CD14-positive monocyte (primary cell): ENCODE data around the gene MUC20. TPM values are rescaled to one million over a fixed set of nuclear protein-coding genes. Genes with fewer than 3 reads are reported as not detected.
"Not testable (repeated sequence)": the region's sequence is repeated elsewhere in the genome, so short reads cannot be mapped to it uniquely, and the experiment has no call there.

Source experiments
- DNase-seq, 3 donors: peaks; one replicate each; pipeline ENCODE4 v3.0.0-alpha.2; 2011 to 2022
- H2AFZ ChIP-seq: 2 replicates; pipeline ENCODE4 v1.6.0; 2012; ENCODE audit warnings: mild to moderate bottlenecking, low read depth, low read length, inconsistent platforms; ENCODE audit not compliant: insufficient read depth, poor library complexity, severe bottlenecking
- H3K27ac ChIP-seq, 2 donors: 1 replicate in 1 of 2; 2 replicates in 1 of 2; pipeline ENCODE4 v1.5.1; 2012 to 2013; ENCODE audit warnings: low read length in 2 of 2, control low read depth in 1 of 2, inconsistent platforms in 1 of 2, low read depth in 1 of 2, mild to moderate bottlenecking in 1 of 2
- H3K27me3 ChIP-seq, 2 donors: one replicate each; pipeline versions ENCODE4 v1.6.0 to v1.6.1; 2011 to 2013; ENCODE audit warnings: low read length in 2 of 2; ENCODE audit not compliant: control insufficient read depth in 2 of 2, insufficient read depth in 2 of 2
- H3K36me3 ChIP-seq, 2 donors: replicated peaks in 1 of 2; 1 replicate in 1 of 2; 2 replicates in 1 of 2; pipeline versions ENCODE4 v1.5.1 to v1.6.1; 2012 to 2013; ENCODE audit warnings: low read length in 2 of 2, control low read depth in 1 of 2, inconsistent platforms in 1 of 2, mild to moderate bottlenecking in 1 of 2; ENCODE audit not compliant: insufficient read depth in 2 of 2, control insufficient read depth in 1 of 2
- H3K4me1 ChIP-seq, 2 donors: 1 replicate in 1 of 2; 2 replicates in 1 of 2; pipeline versions ENCODE4 v1.5.1 to v1.6.1; 2012 to 2013; ENCODE audit warnings: low read length in 2 of 2, control low read depth in 1 of 2, inconsistent platforms in 1 of 2, mild to moderate bottlenecking in 1 of 2, moderate library complexity in 1 of 2; ENCODE audit not compliant: insufficient read depth in 2 of 2, control insufficient read depth in 1 of 2
- H3K4me2 ChIP-seq: replicated peaks from 2 replicates; pipeline ENCODE3; 2012; ENCODE audit warnings: low read length, moderate library complexity, mild to moderate bottlenecking; ENCODE audit not compliant: poor library complexity, severe bottlenecking; ENCODE audit errors: extremely low read depth
- H3K4me3 ChIP-seq, 3 experiments: fragments of 200-600 bp in 1 of 3; sonication (generic) in 1 of 3; replicated peaks in 1 of 3; 1 replicate in 2 of 3; 2 replicates in 1 of 3; pipeline ENCODE4 v1.5.1; 2011 to 2013; ENCODE audit warnings: low read length in 3 of 3, mild to moderate bottlenecking in 3 of 3, control low read depth in 2 of 3, low read depth in 2 of 3, inconsistent platforms in 1 of 3, moderate library complexity in 1 of 3
- H3K79me2 ChIP-seq: 2 replicates; pipeline ENCODE4 v1.6.0; 2012; ENCODE audit warnings: mild to moderate bottlenecking, control low read depth, inconsistent platforms, low read length, moderate library complexity; ENCODE audit not compliant: insufficient read depth
- H3K9ac ChIP-seq: 2 replicates; pipeline ENCODE4 v1.6.0; 2017; ENCODE audit warnings: low read length, mild to moderate bottlenecking; ENCODE audit not compliant: insufficient read depth, poor library complexity, severe bottlenecking
- H3K9me3 ChIP-seq, 2 donors: replicated peaks in 1 of 2; 1 replicate in 1 of 2; 2 replicates in 1 of 2; pipeline versions ENCODE4 v1.5.1 to v1.6.1; 2012 to 2013; ENCODE audit warnings: low read length in 2 of 2, control low read depth in 1 of 2; ENCODE audit not compliant: control insufficient read depth in 1 of 2, insufficient read depth in 1 of 2
- H4K20me1 ChIP-seq: 2 replicates; pipeline ENCODE4 v1.6.0; 2012; ENCODE audit warnings: mild to moderate bottlenecking, low read length, control low read depth, moderate library complexity; ENCODE audit not compliant: insufficient read depth
- H3K27ac Mint-ChIP-seq, 7 donors: one replicate each; pipeline ENCODE4 v1.8.0; 2020; ENCODE audit warnings: mild to moderate bottlenecking in 7 of 7, mixed read lengths in 7 of 7, moderate library complexity in 6 of 7, inconsistent platforms in 2 of 7
- H3K27me3 Mint-ChIP-seq, 3 donors: one replicate each; pipeline ENCODE4 v1.8.0; 2021 to 2022; ENCODE audit warnings: low read depth in 3 of 3, mild to moderate bottlenecking in 3 of 3, mixed read lengths in 3 of 3, moderate library complexity in 3 of 3, inconsistent platforms in 1 of 3
- H3K36me3 Mint-ChIP-seq, 2 donors: one replicate each; pipeline ENCODE4 v1.8.0; 2020; ENCODE audit warnings: mixed read lengths in 2 of 2, inconsistent platforms in 1 of 2, mild to moderate bottlenecking in 1 of 2
- H3K4me1 Mint-ChIP-seq: one replicate; pipeline ENCODE4 v1.8.0; 2020; ENCODE audit warnings: mild to moderate bottlenecking, mixed read lengths
- H3K4me3 Mint-ChIP-seq, 2 donors: one replicate each; pipeline ENCODE4 v1.8.0; 2020; ENCODE audit warnings: mild to moderate bottlenecking in 2 of 2, mixed read lengths in 2 of 2, moderate library complexity in 1 of 2
- H3K9me3 Mint-ChIP-seq, 7 donors: one replicate each; pipeline ENCODE4 v1.8.0; 2020 to 2022; ENCODE audit warnings: mixed read lengths in 7 of 7, mild to moderate bottlenecking in 6 of 7, moderate library complexity in 6 of 7, inconsistent platforms in 2 of 7
- WGBS: methylation state at CpG from one replicate; pipeline ENCODE4 v1.1.5; 2013; ENCODE audit warnings: missing lambda C conversion rate; ENCODE audit not compliant: insufficient coverage; 5-methylcytosine and 5-hydroxymethylcytosine counted together
- intact Hi-C, 2 donors: fragments of 100-400 bp; cut with micrococcal nuclease; formaldehyde crosslinking; loops; one replicate each; pipeline versions ENCODE4 v1.15.0 to v1.15.1; 2023
- polyA plus RNA-seq, 3 donors: library from polyadenylated mRNA; depleted of rRNA in 1 of 3; unstranded in 2 of 3; stranded (reverse) in 1 of 3; fragments of 300-500 nt in 2 of 3; fragments of >200 nt in 1 of 3; fragmentation: Illumina TruSeq in 2 of 3; gene quantifications; 1 replicate in 2 of 3; 2 replicates in 1 of 3; pipeline ENCODE4 v1.2.3, GENCODE V29; 2012 to 2021

Gene MUC20
- polyA plus RNA-seq, 3 donors, result 5.4 TPM; not detected in 2

- H3K9me3 ChIP-seq, H2AFZ ChIP-seq, H3K27me3 ChIP-seq, H3K4me3 Mint-ChIP-seq, intact Hi-C loops, H3K9me3 Mint-ChIP-seq, H3K79me2 ChIP-seq, H3K36me3 ChIP-seq, H3K4me1 ChIP-seq, DNase-seq, H3K36me3 Mint-ChIP-seq, H3K9ac ChIP-seq, H4K20me1 ChIP-seq, H3K27ac ChIP-seq, H3K4me1 Mint-ChIP-seq, H3K4me2 ChIP-seq, H3K4me3 ChIP-seq, H3K27ac Mint-ChIP-seq: not testable (repeated sequence)
- WGBS, result 94% methylated on average over 3 of the region's 21 CpGs
- H3K27me3 Mint-ChIP-seq, result peaks cover 9 to 13% (median 11%) of the 10 kb centered on the region in 3 donors
These were observed 1.6 kb downstream of the MUC20 start for GRCh38 chr3:195722139-195722995.

DNA sequence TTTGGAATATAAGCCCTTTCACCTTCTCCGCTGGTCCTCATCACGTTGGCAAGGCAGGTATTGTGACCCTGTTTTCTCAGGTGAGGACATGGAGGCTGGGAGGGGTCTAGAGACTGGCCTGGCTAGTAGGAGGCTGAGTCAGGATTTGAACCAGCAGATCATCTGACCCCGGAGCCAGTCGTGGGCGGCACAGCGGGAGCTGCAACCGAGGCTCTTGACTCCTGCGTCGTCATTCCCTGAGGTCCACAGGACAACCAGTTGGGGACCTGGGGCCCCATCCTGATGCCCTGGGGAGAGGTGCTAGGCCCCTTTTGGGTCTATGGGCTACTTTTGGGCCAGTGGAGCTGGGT, 2.2 kb downstream of the MUC20 start:
- H3K9me3 ChIP-seq, H3K36me3 Mint-ChIP-seq, H3K4me1 Mint-ChIP-seq, H3K4me3 ChIP-seq, H4K20me1 ChIP-seq, H3K36me3 ChIP-seq, intact Hi-C loops, H3K27me3 ChIP-seq, H3K27ac ChIP-seq, H3K4me2 ChIP-seq, H3K9ac ChIP-seq, H3K79me2 ChIP-seq, H3K4me3 Mint-ChIP-seq, H2AFZ ChIP-seq, H3K27ac Mint-ChIP-seq, H3K9me3 Mint-ChIP-seq, H3K4me1 ChIP-seq, DNase-seq: not testable (repeated sequence)
- H3K27me3 Mint-ChIP-seq, result peaks cover 10 to 12% (median 11%) of the 10 kb centered on the region in 3 donors
- 88% methylated on average over 2 of the region's 9 CpGs for WGBS

GRCh38 chr3:195724363-195724762, 3.6 kb downstream of the MUC20 start:
- DNase-seq, H3K9ac ChIP-seq, H3K36me3 ChIP-seq, H3K4me3 Mint-ChIP-seq, H3K36me3 Mint-ChIP-seq, H3K9me3 ChIP-seq, H3K27me3 ChIP-seq, H3K4me3 ChIP-seq, H3K79me2 ChIP-seq, H4K20me1 ChIP-seq, H3K9me3 Mint-ChIP-seq, H3K4me1 Mint-ChIP-seq, H3K4me1 ChIP-seq, H3K27ac ChIP-seq, H3K4me2 ChIP-seq, H3K27ac Mint-ChIP-seq, H2AFZ ChIP-seq, intact Hi-C loops: not testable (repeated sequence)
- no CpG with 5 or more reads among the region's 13 CpGs for WGBS
- H3K27me3 Mint-ChIP-seq, result peaks cover 6 to 12% (median 11%) of the 10 kb centered on the region in 3 donors

DNA sequence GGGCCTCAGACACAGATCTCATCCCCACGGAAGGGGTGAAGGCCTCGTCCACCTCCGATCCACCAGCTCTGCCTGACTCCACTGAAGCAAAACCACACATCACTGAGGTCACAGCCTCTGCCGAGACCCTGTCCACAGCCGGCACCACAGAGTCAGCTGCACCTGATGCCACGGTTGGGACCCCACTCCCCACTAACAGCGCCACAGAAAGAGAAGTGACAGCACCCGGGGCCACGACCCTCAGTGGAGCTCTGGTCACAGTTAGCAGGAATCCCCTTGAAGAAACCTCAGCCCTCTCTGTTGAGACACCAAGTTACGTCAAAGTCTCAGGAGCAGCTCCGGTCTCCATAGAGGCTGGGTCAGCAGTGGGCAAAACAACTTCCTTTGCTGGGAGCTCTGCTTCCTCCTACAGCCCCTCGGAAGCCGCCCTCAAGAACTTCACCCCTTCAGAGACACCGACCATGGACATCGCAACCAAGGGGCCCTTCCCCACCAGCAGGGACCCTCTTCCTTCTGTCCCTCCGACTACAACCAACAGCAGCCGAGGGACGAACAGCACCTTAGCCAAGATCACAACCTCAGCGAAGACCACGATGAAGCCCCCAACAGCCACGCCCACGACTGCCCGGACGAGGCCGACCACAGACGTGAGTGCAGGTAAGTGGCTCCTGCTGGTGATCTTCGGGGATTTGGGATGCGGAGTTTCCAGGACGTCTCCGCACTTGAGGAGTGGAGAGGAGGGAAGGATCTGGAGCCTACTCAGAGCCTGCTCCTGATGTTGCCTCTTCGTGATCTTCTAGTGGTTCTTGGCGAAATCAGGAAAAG, 5.3 kb downstream of the MUC20 start:
- H3K9me3 Mint-ChIP-seq, H3K36me3 ChIP-seq, DNase-seq, H3K4me3 Mint-ChIP-seq, H3K9ac ChIP-seq, H4K20me1 ChIP-seq, intact Hi-C loops, H2AFZ ChIP-seq, H3K27ac ChIP-seq, H3K36me3 Mint-ChIP-seq, H3K9me3 ChIP-seq, H3K79me2 ChIP-seq, H3K27me3 ChIP-seq, H3K4me1 ChIP-seq, H3K27me3 Mint-ChIP-seq, H3K4me3 ChIP-seq, H3K27ac Mint-ChIP-seq, H3K4me1 Mint-ChIP-seq, H3K4me2 ChIP-seq: not testable (repeated sequence)
- WGBS, result 77% methylated on average over 25 of the region's 32 CpGs
